DMS79 (cell line): ENCODE results near the gene PRR14.
A peak's percentile ranks its signal among the peaks of the same experiment; 100 is the strongest.
"Not testable (repeated sequence)": the region's sequence is repeated elsewhere in the genome, so short reads cannot be mapped to it uniquely, and the experiment has no call there.

Source experiments
- DNase-seq: peaks from one replicate; lab custom pipeline; 2025; lab: John Stamatoyannopoulos, UW

The PRR14 gene

GRCh38 chr16:30632454-30632853, 18.3 kb upstream of the PRR14 start:
- not testable (repeated sequence) for DNase-seq

- DNase-seq: no peak
Measured at GRCh38 chr16:30633526-30633925, 17.2 kb upstream of the PRR14 start.

DNA sequence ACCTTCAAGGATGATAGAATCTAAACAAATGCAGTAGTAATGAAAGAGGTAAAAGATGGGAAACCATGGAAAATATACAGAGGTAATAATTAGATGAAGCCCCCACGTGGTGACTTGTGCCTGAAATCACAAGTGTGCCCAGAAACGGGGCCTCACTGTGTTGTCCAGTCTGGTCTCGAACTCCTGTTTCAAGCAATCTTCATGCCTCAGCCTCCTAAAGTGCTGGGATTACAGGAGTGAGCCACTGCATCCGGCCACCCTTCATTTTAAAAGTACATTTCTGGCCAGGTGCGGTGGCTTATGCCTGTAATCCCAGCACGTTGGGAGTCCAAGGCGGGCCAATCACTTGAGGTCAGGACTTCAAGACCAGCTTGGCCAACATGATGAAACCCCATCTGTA, 14.2 kb upstream of the PRR14 start:
- no peak for DNase-seq

- not testable (repeated sequence) for DNase-seq
Measured at GRCh38 chr16:30637139-30637538, 13.6 kb upstream of the PRR14 start.

DNA sequence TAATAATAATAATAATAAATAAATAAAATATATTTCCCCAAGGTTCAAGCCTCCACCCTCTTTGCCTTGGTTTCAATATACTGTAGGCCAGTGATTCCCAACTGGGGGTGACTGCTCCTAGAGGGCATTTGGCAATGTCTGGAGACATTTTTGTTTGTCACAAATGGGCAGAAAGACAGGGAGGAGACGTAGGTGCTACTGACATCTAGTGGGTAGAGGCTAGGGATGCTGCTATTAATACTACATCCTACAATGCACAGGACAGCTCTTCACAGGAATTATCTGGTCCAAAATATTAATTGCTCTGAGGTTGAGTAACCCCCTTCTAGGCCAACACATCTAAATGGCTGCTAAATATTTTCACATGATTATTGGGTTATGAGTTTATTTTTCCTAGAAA, 12.8 kb upstream of the PRR14 start:
- DNase-seq: no peak

GRCh38 chr16:30641378-30641982, 9.3 kb upstream of the PRR14 start:
- DNase-seq: no peak

- no peak for DNase-seq
Measured at GRCh38 chr16:30644334-30644830, 6.4 kb upstream of the PRR14 start.

DNA sequence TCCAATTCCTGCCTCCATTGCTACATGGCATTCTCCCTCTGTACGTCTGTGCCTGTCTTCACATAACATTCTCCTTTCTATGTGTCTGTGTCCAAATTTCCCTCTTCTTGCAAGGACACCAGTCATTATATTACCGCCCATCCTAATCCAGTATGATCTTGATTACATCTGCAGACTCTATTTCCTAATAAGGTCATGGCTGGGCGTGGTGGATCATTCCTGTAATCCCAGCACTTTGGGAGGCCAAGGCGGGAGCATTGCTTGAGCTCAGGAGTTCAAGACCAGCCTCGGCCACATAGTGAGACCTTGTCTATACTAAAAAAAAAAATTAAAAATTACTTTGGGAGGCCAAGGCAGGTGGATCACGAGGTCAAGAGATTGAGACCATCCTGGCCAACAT, 5.0 kb upstream of the PRR14 start:
- no peak for DNase-seq

- no peak for DNase-seq
Measured at GRCh38 chr16:30647274-30647571, 3.5 kb upstream of the PRR14 start.

DNA sequence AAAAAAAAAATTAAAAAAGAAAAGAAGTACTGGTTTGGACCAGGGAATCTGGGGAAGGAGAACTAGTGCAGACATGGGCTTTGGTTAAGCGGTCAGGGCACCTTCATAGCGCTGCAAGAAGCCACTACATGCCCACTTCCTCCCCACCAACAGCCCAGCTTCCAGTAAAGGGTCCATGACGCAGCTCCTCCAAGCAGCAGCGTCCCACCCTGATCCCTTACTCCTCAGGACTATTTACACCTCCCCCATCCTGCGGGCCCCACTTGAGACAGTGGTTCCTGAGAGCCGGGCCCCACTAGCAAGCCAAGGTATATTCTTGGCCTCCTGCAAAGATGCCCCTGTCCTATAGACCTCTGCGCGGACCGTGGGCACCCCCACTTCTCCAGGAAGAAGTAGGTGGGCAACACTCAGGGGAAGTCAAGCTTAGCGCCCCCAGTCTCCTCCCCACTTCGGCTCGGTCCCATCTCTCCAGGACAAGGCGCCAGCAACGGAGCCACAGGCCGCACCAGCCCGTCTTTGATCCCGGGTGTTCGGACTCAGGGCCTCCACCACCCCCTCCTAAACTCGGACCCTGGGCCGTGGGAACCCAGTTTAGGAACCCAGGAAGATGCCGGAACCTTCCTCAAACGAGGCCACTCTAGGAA, 913 bp upstream of the PRR14 start:
- no peak for DNase-seq

DNA sequence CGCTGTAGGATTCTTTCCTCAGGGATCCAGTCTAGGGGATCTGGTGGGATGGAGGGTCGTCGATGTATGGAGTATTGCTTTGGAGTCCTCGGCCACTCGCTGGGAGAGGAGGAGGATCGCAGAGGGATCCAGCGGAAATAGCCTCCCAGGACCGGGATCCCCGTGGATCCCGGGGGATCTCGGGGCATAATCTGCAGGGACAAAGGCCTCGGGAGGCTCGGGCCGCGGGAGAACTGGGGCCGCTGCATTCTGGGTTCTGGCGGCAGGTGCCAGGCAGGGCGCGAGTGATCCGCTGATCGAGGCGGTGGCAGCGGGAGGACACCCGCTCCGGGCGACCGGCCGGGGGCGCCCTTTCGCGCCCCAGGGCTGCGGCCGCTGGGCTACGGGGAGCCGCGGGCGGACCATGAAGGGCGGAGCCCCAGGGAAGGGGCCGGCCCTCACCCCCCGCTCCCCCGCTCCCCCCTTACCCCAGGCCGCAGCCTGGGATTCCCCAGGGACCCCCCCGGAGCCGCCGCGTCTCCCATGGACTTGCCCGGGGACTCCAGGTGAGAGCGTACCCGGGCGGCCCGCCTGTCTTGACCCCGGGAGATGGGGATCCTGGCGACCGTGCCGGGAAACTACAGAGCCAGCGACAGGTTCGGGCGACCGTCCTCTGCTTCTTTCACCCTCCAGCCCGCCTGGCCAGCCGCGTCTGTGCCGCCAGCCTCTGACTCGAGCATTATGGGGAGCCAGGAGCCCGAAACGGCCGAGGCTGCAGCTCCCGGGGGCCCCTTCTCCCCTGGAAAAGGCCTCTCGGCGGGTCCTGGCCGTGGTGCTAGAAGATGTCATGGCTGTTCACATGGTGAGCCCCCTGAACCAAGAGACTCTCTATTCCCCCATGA, 604 bp downstream of the PRR14 start:
- no peak for DNase-seq

DNA sequence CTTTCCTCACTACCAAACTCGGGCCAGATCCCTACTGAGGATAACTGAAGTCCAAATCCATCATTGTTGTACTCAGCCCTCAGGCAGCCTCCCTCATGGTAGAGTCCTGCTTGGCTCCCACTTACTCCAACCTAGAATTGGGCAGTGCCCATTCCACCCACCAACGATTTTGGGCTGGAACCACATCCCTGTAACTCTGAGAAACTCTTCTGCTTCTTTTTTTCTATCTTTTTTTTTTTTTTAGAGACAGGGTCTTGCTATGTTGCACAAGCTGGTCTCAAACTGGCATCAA, 1.2 kb downstream of the PRR14 start:
- DNase-seq: no peak

DNA sequence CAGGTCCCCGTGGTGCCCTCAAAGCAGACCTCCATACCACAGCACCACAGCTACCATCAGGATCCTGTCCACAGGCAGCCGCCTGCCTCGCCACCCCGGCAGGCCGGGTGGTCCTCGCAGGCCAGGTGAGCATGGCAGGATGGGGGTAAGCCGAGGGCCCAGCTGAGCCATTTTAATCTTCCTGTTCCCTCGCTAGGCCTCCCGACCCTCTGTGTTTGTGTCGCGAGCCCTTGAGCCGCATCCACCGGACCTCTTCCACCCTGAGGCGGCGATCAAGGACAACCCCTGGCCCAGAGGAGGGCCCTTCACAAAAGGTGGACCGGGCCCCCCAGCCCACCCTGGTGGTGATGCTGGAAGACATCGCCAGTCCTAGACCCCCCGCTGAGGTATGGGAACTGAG, 2.0 kb downstream of the PRR14 start:
- DNase-seq: no peak

GRCh38 chr16:30654856-30655255, 4.1 kb downstream of the PRR14 start:
- no peak for DNase-seq

- DNase-seq: no peak
Measured at GRCh38 chr16:30655815-30656347, 5.1 kb downstream of the PRR14 start.

DNA sequence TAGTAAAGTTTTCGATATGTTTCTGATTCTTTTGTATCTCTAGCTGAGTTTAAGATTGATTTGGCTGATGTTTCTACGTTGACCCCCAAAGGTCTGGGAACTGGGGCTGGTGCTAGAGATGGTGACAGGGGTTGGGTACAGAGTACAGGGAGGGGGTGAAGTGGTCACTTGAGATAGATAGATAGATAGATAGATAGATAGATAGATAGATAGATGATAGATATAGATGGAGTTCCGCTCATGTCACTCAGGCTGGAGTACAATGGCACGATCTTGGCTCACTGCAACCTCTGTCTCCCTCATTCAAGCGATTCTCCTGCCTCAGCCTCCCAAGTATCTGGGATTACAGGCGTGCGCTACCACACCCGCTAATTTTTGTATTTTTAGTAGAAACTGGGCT, 5.6 kb downstream of the PRR14 start:
- no peak for DNase-seq

GRCh38 chr16:30656974-30657865, 6.5 kb downstream of the PRR14 start:
- DNase-seq: peak; percentile 64

DNA sequence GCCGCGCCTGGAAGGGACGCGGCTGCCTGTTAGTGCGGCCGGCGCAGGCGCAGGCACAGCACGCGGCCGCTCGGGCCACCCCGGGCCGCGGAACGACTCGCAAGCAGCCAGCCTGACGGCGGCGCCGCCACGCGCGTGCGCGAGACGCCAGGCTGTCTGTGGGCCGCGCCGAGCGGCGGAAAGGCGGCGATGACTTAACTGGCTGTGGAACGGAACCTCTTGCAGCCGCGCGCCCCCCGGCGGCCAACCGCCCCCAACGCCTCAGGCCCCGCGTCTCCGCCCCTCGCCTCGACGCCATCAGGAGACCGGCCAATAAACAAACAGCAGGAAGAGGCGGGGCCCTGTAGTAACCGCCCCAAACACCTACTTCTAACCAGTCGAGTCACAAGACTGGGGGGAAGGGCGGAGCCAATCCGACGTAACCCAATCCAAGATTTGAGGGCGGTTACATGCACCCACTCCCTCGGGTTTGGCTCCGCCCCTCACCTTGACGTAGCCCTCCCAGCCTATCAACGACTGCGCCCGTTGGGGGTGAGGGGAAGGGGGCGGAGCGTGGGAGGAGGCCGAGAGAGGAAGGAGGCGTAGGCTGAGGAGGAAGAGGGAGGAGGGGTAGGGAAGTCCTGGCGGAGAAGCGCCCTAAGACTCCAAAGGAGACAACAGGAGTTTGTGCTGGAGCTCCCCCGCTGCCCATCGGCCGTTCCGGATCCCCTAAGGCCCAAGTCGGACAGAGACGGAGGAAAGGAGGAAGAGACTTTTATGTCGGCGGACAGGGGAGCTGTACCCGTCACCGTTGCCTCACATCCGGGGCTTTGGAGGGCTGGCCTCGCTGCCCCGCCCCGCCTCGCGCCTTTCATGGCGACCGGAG, 7.3 kb downstream of the PRR14 start, which contains the start of gene FBRS:
Gene FBRS (plus strand): TSS at position 566 of the 865 bp plus-strand sequence. CDS start 1,088 bp downstream, outside the sequence.
- peak; percentile 100 for DNase-seq

DNA sequence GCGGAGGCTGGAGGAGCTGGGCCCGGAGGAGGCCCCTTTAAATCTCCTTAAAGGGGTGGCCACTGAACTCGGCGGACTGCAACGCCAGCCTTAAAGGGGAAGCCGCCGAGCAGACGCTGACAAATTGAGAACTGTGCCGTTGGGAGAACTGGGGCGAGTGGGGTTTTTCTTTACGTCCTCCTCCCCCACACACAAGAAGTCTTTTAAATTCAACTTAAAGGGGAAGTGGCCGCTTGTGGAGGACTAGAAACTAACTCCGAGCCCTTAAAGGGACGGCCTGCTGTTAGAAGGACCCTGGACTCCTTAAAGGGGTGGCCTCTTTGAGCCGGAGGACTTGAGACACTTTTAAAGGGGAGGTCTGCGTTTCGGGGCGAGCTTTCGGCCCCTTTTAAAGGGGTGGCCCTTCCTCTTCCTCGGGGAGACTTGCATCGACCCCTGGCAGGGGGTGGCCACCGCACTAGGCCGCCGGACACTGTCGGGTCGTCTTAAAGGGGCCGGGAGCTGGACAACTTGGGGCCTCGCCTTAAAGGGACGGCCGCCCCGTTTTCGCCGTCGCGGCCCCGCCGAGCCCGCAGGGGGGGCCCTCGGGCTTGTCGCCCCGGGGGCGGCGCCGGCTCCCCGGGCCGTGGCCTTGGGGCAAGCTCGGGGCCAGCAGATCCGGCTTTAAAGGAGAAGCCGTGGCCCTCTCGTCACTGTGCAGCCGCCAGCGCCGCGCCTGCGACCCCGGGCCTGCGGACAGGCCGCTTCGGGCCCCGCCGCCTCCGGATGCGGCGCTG, 8.2 kb downstream of the PRR14 start:
- DNase-seq: peak; percentile 94
